ENCODE data around the gene APP.

GRCh38 chr21:25964015-25964414, 206.6 kb downstream of the APP start:
- no peak for TF ChIP-seq HNRNPL (IDR thresholded peaks at IDR 0.05; ENCODE audit: low read depth, low read length)
- no peak for TF ChIP-seq SRF (IDR thresholded peaks at IDR 0.05; ENCODE audit: low read depth, low read length)
- TF ChIP-seq NFIC (IDR thresholded peaks at IDR 0.05; ENCODE audit: low read length) = no peak
- no peak for TF ChIP-seq RFX5 (IDR thresholded peaks at IDR 0.05; ENCODE audit: low read depth, low read length)
- TF ChIP-seq KDM5A (IDR thresholded peaks at IDR 0.05; ENCODE audit: borderline replicate concordance, low read length) = no peak
- TF ChIP-seq CBX5 (CRISPR knock-in tag; IDR thresholded peaks at IDR 0.05; ENCODE audit: borderline replicate concordance) = no peak

Measured in HepG2 (cell line).